Measurements from ENCODE around the gene TP53I13. TPM values are rescaled to one million over a fixed set of nuclear protein-coding genes. Genes with fewer than 3 reads are reported as not detected.

Gene TP53I13
- total RNA-seq, 2 donors from 2014 or later: 48.8 to 67.0 TPM

- Histone ChIP-seq H3K36me3 (no peaks in the 10 kb centered on the region), H3K9me3 (no peaks in the 10 kb centered on the region), H3K27me3 (no peaks in the 10 kb centered on the region), H3K4me1 (peaks cover 0 to 40% of the 10 kb centered on the region in 2 donors), H3K4me3 (no peak overlapping the region), H3K27ac (no peak overlapping the region)
- DNase-seq (ENCODE audit: low spot score): no peak
- TF ChIP-seq CTCF (IDR thresholded peaks at IDR 0.05): no peak
Observed at GRCh38 chr17:29563816-29564215, 4.7 kb upstream of the TP53I13 start.

GRCh38 chr17:29565643-29566472, 2.6 kb upstream of the TP53I13 start:
- DNase-seq (ENCODE audit: low spot score): peak; percentile 60
- Histone ChIP-seq H3K9me3 (no peaks in the 10 kb centered on the region), H3K27me3 (no peaks in the 10 kb centered on the region), H3K4me1 (peaks cover 0 to 51% of the 10 kb centered on the region in 2 donors), H3K36me3 (no peaks in the 10 kb centered on the region), H3K4me3 (peak overlapping the region; percentile 63 to 66), H3K27ac (peak overlapping the region; percentile 86 to 97)
- no peak for TF ChIP-seq CTCF (IDR thresholded peaks at IDR 0.05)

- Histone ChIP-seq H3K36me3 (no peaks in the 10 kb centered on the region), H3K4me1 (peaks cover 0 to 50% of the 10 kb centered on the region in 2 donors), H3K4me3 (peak within 1 kb of the TSS; percentile 63 to 66), H3K27me3 (no peaks in the 10 kb centered on the region), H3K9me3 (no peaks in the 10 kb centered on the region), H3K27ac (peak within 1 kb of the TSS; percentile 86 to 97)
- no peak for TF ChIP-seq CTCF (IDR thresholded peaks at IDR 0.05)
- peak; percentile 70 for DNase-seq (ENCODE audit: low spot score)
Observed at GRCh38 chr17:29566473-29567303, 1.8 kb upstream of the TP53I13 start, which contains the start of gene ABHD15. Gene ABHD15, minus strand, starts transcription at chr17:29567037. Its CDS starts 71 bp downstream, at chr17:29566966.

GRCh38 chr17:29567304-29567553, 1.3 kb upstream of the TP53I13 start:
- peak overlapping the region; percentile 63 to 66 for H3K4me3 ChIP-seq
- DNase-seq (ENCODE audit: low spot score): no peak
- H3K27ac ChIP-seq: peak overlapping the region; percentile 86 to 97
- H3K4me1 ChIP-seq: peaks cover 0 to 50% of the 10 kb centered on the region in 2 donors
- no peak for TF ChIP-seq CTCF (IDR thresholded peaks at IDR 0.05)
- no peaks in the 10 kb centered on the region for H3K9me3 ChIP-seq
- no peaks in the 10 kb centered on the region for H3K36me3 ChIP-seq
- no peaks in the 10 kb centered on the region for H3K27me3 ChIP-seq

- DNase-seq (ENCODE audit: low spot score): peak; percentile 65
- Histone ChIP-seq H3K9me3 (no peaks in the 10 kb centered on the region), H3K36me3 (no peaks in the 10 kb centered on the region), H3K4me1 (peaks cover 0 to 50% of the 10 kb centered on the region in 2 donors), H3K4me3 (peak overlapping the region; percentile 63 to 66), H3K27me3 (no peaks in the 10 kb centered on the region), H3K27ac (peak overlapping the region; percentile 86 to 97)
- TF ChIP-seq CTCF (IDR thresholded peaks at IDR 0.05): peak; percentile 46 to 54
Observed at GRCh38 chr17:29567554-29568330, 759 bp upstream of the TP53I13 start.

Measured in right atrium auricular region (tissue), 2 donors.